Epithelial cell of esophagus (primary cell): ENCODE results near the gene MTFR1L.
A peak's percentile ranks its signal among the peaks of the same experiment; 100 is the strongest.

Experiments
- DNase-seq: peaks from one replicate; pipeline ENCODE4 v3.0.0; 2010; ENCODE audit warnings: low read depth
- H3K4me3 ChIP-seq: 2 replicates; pipeline ENCODE4 v1.5.1; 2011; ENCODE audit warnings: mild to moderate bottlenecking, low read length, control low read depth
- CTCF ChIP-seq: IDR thresholded peaks from 2 replicates; pipeline ENCODE4 v1.5.1; 2011; ENCODE audit warnings: low read depth, mild to moderate bottlenecking, low read length, control low read depth, inconsistent platforms; ENCODE audit not compliant: insufficient read depth; ENCODE audit errors: missing control alignments

Gene MTFR1L

GRCh38 chr1:25876693-25877077, 56.9 kb downstream of the MTFR1L start:
- TF ChIP-seq CTCF: no peak
- H3K4me3 ChIP-seq: no peak overlapping the region
- DNase-seq: no peak

GRCh38 chr1:25877155-25877554, 57.4 kb downstream of the MTFR1L start:
- DNase-seq: no peak
- no peak overlapping the region for H3K4me3 ChIP-seq
- TF ChIP-seq CTCF: no peak

GRCh38 chr1:25878690-25879089, 58.9 kb downstream of the MTFR1L start:
- no peak for TF ChIP-seq CTCF
- peak; percentile 58 for DNase-seq
- no peak overlapping the region for H3K4me3 ChIP-seq

GRCh38 chr1:25879675-25880074, 59.9 kb downstream of the MTFR1L start:
- no peak for DNase-seq
- no peak overlapping the region for H3K4me3 ChIP-seq
- TF ChIP-seq CTCF: no peak

- H3K4me3 ChIP-seq: no peak overlapping the region
- TF ChIP-seq CTCF: no peak
- no peak for DNase-seq
These were observed 60.8 kb downstream of the MTFR1L start for GRCh38 chr1:25880518-25880917.

- no peak for DNase-seq
- no peak for TF ChIP-seq CTCF
- no peak overlapping the region for H3K4me3 ChIP-seq
These were observed 61.5 kb downstream of the MTFR1L start for GRCh38 chr1:25881266-25881665.
